ENCODE measurements around the gene PATJ.

Gene PATJ

GRCh38 chr1:62006690-62007089, 264.4 kb downstream of the PATJ start:
- DNase-seq (ENCODE audit: low read depth): no peak
- no peak overlapping the region for H3K4me3 ChIP-seq (ENCODE audit: low read length)
- TF ChIP-seq, protein P1, sequence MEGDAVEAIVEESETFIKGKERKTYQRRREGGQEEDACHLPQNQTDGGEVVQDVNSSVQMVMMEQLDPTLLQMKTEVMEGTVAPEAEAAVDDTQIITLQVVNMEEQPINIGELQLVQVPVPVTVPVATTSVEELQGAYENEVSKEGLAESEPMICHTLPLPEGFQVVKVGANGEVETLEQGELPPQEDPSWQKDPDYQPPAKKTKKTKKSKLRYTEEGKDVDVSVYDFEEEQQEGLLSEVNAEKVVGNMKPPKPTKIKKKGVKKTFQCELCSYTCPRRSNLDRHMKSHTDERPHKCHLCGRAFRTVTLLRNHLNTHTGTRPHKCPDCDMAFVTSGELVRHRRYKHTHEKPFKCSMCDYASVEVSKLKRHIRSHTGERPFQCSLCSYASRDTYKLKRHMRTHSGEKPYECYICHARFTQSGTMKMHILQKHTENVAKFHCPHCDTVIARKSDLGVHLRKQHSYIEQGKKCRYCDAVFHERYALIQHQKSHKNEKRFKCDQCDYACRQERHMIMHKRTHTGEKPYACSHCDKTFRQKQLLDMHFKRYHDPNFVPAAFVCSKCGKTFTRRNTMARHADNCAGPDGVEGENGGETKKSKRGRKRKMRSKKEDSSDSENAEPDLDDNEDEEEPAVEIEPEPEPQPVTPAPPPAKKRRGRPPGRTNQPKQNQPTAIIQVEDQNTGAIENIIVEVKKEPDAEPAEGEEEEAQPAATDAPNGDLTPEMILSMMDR (conservative IDR thresholded peaks at IDR 0.05; ENCODE audit: low read length): no peak

- no peak overlapping the region for H3K4me3 ChIP-seq (ENCODE audit: low read length)
- DNase-seq (ENCODE audit: low read depth): no peak
- TF ChIP-seq, protein P1 (conservative IDR thresholded peaks at IDR 0.05; ENCODE audit: low read length): no peak
Observed at GRCh38 chr1:62011006-62011405, 268.7 kb downstream of the PATJ start.

DNA sequence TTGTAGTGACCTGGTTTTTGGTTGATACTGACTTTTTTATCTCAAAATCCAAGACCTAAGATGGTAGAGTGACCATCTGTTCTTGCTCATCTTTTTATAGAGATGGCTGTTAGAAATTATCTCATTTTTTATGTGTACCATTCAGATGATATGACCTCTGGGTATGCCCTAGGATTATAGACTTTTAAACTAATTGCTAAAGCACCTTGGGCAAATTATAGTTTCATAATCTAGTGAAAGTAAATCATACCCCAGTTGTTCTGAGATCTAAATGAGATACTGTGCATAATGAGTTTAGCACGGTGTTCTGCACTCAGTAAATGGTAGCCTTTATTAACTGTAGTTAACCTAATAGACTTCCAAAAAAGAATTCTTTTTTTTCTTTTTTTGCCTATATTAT, 269.8 kb downstream of the PATJ start:
- TF ChIP-seq, protein P1 (conservative IDR thresholded peaks at IDR 0.05; ENCODE audit: low read length): no peak
- DNase-seq (ENCODE audit: low read depth): no peak
- no peak overlapping the region for H3K4me3 ChIP-seq (ENCODE audit: low read length)

DNA sequence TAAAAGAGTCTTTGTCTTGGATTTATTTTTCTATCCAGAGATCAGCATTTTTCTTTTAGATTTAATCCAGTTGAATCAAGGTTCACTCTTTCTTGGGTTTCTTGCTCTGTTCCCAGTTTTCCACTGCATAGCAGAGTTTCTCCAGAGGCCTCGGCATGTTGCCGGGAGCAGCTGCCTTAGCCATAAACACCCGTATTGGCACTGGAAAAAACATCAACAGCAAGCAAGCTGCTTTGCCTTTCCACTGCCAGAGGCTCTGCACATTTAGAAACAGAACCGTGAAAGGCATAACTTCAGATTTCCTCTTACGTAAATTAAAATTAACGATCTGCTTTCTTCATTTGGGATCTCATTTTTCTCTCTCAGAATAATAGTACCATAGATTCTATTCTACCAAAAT, 270.6 kb downstream of the PATJ start:
- H3K4me3 ChIP-seq (ENCODE audit: low read length): no peak overlapping the region
- DNase-seq (ENCODE audit: low read depth): no peak
- TF ChIP-seq, protein P1 (conservative IDR thresholded peaks at IDR 0.05; ENCODE audit: low read length): no peak

DNA sequence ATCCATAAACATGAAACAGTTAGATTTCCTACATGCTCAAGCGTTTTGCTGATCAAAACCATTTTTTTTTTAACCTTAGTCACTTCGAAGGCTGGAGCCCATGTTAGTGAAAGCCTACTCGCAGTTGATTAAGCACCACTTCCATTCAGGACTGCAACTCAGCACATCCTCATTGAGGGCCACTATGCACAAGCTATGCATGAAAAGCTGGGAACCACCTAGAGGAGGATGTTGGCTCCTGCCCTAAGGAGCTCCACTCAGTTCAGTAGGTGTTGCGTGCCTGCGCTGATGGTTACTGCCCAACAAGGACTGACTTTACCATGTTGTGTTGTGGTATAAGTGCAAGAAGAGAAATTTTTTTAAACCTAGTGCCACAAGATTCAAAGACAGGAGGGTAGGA, 271.0 kb downstream of the PATJ start:
- no peak overlapping the region for H3K4me3 ChIP-seq (ENCODE audit: low read length)
- TF ChIP-seq, protein P1 (conservative IDR thresholded peaks at IDR 0.05; ENCODE audit: low read length): no peak
- no peak for DNase-seq (ENCODE audit: low read depth)

DNA sequence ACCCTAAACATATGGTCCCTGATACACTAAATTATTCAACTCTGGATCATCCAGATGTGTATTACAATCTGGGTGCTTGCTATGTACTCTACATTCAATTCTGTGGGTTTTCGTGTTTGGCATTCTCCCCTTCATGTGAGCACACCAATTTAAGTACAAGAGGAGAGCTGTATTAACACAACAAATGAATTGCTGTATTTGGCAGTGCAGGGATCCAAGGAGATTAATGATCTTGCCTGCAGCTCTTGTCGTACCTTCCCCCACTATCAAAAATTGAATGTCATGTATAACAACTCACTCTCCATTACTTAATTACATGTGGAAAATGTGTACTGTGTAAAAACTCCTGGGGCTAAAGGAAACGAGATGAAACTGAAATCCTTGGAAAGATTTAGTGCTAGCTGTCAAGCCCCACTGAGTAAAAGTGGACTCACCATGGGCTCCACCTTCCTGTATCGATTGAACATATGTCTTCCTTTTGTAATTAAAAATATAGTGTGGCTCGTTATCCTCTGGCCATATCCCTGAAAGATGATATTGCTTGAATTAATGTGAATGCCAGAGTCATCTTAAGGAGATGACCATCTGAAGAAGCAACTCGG, 280.2 kb downstream of the PATJ start:
- DNase-seq (ENCODE audit: low read depth): no peak
- no peak overlapping the region for H3K4me3 ChIP-seq (ENCODE audit: low read length)
- TF ChIP-seq, protein P1 (conservative IDR thresholded peaks at IDR 0.05; ENCODE audit: low read length): no peak

- H3K4me3 ChIP-seq (ENCODE audit: low read length): no peak overlapping the region
- TF ChIP-seq, protein P1 (conservative IDR thresholded peaks at IDR 0.05; ENCODE audit: low read length): no peak
- DNase-seq (ENCODE audit: low read depth): no peak
Observed at GRCh38 chr1:62024690-62025089, 282.4 kb downstream of the PATJ start.
